GF-D8 (cell line): Measurements from ENCODE around the gene ABCB4.

Experiments
- DNase-seq: peaks from one replicate; lab custom pipeline; 2025; lab: John Stamatoyannopoulos, UW

Gene ABCB4

DNA sequence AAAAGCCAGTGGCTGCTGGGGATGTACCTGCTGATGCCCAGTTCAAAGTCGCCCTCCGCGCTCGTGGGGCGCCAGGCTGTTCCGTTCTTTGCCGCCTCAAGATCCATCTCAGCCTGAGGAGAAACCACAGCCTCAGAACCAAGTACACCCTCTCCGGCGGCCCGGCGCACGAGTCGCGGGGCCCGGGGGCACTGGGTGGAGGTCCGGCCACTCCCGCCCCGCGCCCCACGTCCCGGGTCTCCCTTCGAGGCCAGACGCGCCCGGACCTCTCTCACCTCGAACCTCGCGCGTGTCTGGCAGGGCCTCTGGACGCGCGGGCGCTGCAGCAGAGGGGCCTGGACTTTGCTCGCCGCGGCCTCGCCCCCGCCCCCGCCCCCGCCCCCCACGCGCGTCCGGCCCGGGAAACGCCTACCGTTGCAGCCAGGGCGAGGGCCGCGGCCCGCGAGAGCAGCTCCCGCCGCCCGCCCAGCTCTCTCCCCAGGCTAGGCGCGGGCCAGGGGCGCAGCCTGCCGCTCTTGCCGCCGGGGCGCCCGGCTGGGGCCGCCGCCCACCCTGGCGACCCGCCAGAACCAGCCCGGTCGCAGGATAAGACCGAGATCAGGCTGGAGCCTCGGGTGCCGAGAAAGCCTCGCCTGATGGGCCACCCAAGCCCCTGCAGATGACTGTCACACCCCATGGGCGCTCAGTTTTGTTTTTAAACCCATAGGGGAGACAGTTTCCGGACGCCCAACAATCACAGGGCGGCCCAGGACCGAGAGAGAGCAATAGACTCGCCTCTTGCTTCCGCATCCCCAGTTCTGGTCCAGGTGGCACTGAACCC, at the start of gene ABCB4:
Gene ABCB4, minus strand, starts transcription at position 322 of the 820 bp plus-strand sequence. Its CDS starts 215 bp downstream, at position 107.
- no peak for DNase-seq

DNA sequence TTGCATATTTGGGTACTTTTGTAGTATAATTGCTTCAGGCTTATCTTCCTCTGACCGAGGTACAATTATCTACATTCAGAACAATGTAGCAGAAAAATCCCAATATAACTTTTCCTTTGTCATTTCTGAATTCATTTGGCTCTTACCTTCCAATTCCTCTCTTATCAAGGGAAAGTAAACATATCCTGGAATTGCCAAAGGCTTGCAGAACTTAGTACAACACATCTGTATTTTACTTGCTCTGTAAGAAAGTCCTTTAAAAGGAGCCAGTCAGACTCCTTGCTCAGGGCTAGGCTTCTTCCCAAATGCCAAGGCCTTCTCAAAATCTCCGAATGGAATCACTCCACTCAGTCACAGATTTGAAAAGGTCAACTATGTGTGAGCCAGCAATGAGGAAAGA, 43.3 kb upstream of the ABCB4 start:
- no peak for DNase-seq

DNA sequence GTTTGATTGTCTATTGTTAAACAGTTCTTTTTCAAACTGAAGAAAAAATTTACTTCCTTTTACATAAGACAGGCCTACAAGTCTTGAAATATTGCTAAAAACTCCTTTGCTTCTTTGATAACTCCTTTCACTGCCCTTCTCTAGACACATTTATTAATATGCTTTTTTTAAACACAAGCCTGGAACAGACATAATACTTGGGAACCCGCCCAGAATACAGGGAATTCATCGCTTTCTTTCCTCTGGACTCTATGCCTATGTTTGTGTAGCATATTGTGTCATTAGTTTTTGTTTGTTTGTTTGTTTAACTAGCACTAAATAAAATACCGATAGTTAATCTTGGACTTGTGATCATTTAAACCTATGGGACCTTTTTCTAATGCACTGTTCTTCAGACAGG, 42.4 kb upstream of the ABCB4 start:
- no peak for DNase-seq

DNA sequence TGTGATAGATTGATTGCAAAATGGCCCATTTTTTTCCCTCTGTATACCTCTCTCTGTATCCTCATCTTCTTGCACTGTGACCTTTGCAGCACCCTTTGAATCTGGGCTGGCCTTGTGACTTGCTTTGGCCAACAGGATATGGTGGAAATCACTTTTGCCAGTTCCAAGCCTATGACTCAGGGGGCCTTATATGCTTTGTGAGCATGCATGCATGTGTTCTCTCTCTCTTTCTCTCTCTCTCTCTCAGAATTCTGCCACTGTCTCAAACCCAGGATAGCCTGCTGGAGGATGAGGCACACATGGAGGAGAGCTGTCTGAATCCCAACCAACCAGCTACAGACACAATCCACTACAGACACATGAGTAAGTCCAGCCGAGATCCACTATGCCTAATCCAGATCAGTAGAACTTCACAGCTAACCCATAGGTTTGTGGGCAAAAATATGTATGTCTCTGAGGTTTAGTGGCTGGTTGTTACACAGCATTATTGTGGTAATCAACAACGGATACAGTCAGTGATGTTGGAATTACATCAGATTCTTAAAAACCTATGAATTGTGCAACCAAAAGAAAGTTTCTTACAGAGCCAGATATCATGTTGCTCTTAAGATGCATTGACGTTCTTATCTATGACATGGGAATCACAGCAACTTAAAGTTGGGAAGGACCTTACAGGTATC, 41.8 kb upstream of the ABCB4 start:
- no peak for DNase-seq

DNA sequence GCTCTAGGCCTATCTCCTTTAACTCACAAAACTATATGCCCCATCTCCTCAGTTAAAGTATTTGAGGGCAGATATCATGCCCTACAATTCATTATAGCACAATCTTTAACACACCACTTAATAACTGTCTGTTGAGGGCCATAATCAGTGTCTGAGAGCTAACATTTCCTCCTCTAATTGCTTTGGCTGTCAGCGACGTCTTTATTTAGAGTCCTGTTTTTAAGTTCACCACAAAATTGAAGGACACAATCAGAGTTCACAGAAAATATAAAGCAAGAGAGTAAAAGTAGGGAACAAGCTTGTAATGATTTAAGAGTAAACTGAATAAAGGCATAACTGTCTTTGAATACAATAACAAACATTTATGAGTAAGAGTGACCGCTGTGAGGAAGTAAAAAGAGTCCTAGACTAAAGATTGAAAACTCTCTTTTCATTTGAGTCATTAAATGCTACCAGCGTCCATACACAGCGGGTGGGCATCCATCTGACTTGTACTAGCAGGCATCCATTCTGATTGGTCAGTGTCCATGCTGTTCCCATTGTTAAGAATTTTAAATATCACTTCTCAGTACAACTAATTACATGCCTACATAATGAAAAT, 38.4 kb upstream of the ABCB4 start:
- no peak for DNase-seq

DNA sequence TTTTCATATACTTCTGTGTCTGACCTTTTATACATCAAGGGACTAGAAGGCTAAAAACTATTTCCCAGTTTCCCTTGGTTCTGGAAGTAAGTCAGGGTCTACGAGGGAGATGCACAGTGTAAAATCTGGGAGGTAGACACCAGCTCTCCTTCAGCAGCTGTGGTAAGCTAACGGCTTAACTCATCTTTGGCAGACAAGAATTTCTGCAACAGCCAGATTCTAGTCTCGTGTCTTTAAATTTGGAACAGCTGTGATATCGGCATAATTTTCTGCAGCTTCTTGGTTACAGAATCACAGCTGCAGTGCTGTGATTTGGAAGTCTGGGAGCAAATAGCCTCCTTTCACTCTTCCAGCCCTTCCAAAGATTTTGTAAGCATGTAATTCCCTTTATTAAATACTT, 37.4 kb upstream of the ABCB4 start:
- DNase-seq = no peak

DNA sequence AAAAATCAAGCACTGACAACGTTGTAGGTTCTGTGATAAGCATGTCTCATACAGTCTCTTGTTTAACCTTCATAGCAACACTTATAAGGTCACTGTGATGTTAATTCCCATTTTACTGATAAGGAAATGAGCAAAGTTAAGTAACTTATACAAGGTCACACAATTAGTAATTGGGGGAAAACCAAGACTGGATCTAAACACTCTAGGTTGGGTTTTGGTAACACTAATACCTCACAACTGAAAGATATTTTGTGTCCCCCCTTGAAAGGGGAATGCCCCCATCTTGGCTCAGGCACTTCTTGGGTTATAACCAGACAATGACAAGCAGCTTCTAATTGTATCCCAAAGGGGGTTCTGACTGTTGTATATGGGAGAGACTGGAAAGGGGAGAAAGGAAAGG, 36.0 kb upstream of the ABCB4 start:
- no peak for DNase-seq

DNA sequence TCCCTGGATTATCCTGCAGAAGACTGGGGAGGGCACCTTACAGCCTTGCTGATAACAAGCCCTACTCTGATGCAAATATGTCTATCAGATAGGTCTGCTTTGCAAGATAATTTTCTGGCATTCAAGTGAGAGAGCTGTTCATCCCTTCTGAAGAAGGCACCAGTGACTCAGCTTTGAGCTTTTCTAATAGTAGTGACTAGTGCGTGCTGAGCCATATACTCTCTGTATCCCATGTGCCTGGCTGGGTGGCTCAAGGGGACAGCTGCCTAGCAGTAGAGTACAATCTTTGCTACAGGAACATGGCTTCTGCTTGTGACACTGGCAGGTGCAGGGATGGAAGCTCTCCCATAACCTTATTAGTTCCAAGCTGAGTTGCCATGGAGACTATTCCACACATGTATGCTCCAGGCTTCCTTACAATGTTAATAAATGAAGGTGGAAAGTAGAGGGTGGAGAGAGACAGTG, 35.0 kb upstream of the ABCB4 start:
- DNase-seq = no peak

DNA sequence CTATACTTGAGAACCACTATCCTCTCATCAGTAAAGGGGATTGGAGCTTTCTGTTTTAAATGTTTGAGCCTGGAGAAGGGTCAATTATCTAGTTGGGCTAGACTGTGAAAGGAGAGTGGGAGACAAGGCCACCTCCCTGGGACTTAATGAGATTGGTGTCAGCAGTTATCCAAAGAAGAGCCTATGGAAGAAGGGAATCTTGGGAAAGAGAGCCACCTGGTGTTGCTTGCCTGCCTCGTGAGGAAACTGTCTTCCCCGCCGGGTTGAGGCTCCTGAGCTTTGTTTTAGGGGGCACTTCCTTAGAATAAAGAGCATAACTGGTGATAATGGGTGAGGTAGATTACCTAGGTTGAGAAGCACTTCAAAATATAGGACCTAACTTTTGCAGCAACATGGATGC, 32.0 kb upstream of the ABCB4 start:
- DNase-seq = no peak

DNA sequence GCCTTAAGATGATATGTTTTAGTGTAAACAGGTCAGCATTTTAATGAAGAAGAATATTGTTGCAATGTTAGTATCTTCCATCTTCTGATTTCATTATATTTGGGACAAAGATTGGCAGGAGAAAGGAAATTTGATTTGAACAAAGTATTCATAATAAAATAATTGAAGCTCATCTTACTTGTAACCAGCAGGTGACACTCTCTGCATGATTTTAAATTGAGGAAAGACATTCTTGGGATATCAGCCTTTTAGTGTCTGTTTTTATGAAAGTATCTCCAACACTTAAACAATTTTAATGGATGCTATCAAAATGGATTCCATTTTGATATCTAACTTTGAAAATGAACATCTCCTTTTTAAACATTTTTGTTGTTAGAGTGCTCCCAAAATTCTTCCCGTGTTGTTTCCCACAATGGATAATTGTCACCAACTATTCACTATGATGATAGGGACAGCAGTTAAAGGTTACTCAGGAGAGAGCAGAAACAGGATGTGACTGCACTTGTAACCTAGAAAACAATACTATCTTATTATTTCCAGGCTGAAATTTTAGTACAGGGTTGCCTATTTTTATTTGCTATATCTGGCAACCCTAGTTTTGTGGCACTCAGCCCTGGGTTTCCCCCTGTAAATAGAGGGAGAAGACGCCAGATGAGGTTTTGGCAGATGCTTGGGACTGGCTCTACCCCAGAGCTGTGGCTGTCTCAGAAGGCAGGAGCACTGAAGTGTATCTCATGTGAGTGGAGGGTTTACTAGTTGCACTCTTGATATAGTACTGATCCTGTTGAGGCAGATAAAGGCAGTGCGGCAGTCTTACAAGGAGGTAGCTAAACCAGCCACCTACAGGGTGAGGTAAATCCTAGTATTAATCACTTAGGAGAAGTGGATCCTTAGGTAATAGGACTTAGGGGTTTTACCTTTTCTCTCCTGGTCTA, 31.0 kb upstream of the ABCB4 start:
- DNase-seq = no peak

DNA sequence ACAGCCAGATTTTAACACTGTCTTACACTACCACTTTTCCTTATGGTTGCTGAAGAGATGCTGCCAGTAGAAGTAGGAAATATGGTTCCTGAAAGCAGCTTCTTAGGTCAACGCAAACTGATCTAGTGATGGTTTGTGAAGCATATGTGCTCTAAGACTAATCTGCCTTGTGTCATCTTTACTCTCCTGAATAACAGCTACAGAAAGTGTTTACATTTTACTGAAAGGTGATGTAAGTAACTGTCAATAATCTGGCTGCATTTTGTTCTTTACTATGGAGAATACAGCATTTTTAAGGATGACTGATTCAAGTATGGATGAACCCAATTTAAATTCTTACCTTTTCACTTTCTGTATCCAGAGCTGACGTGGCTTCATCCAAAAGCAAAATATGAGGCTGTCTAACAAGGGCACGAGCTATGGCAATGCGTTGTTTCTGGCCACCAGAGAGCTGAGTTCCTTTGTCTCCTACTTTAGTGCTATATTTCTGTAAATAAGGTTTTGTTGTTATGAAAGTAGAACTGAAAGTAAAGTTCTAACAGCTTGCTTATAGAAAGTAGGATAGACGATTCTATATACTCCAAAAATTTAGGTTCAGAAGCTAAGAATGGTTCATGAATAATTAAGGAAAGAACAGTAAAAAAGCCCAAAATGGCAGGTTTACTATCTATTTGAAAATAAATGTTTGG, 30.2 kb upstream of the ABCB4 start:
- DNase-seq = no peak

DNA sequence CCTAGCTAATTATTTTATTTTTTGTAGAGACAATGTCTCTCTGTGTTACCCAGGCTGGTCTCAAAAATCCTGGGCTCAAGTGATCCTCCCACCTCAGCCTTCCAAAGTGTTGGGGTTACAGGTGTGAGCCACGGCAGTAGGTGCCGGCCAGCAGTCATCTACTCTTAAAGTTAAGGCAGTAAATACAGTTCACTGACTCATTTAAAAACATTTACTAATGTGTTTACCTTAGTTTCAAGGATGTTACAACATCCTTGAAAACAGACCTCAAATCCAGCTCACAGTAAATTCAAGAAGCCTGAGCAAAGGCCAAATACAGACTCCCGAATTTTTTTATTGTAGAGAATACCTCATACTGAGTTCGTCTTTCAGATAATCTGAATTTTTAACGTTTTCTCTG, 29.6 kb upstream of the ABCB4 start:
- DNase-seq = no peak

DNA sequence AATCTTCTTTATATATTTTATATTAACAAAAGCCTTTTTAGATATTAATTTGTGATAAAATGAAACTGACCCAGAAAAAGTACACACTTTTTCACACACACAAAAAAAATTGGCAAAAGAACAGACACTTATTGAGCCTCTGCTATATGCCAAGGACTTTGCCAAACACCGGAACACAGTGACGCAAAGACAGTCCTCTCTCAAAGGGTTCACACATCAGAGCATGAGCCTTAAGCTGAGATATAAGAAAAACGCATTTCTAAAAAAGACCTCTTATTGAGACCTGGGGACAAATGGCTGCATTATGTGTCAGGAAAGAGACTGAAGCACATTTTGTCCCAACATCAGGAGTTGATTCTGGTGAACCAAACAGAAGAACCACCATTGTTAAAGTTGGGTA, 24.0 kb upstream of the ABCB4 start:
- no peak for DNase-seq

DNA sequence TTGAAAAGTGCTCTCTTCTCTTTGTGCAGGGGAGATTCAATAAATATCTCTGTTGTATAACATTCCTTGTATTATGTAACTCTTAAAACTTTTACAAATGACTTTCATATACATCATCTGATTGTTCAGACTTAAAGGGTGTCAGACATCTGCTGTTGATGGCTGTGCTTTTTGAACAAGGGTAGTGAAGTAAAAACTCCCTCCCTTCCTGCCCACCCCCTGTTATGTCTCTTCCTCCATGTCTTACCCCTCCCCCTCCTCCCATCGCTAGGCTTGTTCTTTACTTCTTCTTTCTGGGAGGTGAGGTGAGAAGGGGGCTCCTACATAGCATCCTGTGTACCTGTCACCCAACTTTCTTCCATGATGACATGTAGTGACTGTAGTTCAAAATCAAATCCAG, 23.4 kb upstream of the ABCB4 start:
- DNase-seq = no peak

DNA sequence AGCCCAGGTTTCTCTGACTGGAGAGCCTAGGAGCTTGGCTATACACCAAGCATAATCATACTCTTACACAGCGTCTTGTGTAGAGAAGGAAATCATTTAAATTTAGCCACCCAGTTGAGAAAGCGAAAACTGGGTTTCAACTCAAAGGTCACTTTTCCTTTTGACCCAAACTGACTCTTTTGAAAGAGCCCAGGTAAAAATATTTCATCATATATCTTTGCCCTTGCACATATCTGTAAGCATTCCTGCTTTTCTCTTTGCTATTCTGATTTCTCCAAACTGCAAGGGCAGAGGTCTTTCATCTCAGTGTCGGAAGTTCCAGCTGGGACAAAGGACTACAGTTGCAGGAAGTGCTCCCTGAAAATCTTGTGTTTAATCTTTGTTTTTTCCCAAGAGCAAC, 22.0 kb upstream of the ABCB4 start:
- DNase-seq = no peak

DNA sequence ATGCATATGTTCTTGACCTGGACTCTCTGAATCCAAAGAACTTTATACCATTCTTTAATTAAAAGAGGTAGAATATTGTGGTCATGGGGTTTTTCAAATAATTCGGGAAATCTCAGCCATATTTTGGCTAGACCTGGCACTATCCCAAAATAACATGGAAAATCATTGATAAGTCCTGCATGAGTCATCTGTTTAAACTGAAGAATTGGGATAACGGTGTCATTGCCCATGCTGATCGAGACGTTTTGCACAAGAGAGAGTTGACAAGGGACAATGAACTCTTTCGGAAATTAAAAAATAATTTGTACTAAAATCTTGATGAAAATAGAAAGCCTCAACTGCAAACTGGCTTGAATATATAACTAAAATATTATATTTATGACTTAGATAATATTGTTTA, 19.9 kb upstream of the ABCB4 start:
- DNase-seq = no peak

DNA sequence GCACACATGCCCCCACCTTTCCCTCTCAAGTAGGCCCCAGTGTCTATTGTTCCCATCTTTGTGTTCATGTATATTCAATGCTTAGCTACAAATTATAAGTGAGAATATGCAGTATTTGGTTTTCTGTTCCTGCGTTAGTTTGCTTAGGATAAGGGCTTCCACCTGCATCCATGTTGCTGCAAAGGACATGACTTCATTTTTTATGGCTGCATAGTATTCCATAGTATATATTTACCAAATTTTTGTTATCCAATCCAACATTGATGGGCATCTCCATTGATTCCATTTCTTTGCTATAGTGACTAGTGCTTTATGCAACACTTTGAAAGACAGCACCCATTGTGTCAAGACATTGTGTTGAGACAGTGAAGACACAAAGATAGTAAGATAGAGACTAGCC, 19.0 kb upstream of the ABCB4 start:
- no peak for DNase-seq

DNA sequence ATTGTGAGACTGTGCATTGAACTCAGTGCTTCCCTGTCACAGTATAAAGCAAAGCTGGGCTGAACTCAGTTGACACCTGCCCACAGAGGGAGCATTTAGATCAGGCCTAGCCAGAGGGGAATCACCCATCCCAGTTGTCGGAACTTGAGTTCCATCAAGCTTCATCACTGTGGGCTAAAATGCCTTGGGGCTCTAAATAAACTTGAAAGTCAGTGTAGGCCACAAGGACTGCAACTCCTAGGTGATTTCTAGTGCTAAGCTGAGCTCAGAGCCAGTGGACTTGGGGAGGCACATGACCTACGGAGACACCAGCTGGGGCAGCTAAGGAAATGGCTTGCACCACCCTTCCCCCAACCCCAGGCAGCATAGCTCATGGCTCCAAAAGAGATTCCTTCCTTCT, 7.7 kb upstream of the ABCB4 start:
- DNase-seq = no peak

DNA sequence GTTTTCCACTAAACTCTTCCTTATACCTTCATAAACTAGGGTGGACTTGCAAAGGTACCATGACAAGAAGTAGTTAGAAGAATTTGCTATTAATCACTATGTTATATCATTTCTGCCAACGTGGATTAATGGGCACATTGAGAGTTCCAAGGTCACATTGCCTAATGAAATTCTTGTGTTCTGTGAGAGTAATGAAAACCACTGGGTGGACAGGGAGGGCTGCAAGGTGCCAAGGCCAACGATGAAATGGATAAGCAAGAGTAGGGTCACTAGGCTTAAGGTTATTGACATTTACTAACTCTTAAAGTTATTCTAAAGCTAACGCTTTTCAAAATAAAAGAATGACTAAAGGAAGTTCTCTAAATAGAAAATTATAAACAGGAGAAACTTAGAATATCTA, 6.6 kb upstream of the ABCB4 start:
- no peak for DNase-seq

DNA sequence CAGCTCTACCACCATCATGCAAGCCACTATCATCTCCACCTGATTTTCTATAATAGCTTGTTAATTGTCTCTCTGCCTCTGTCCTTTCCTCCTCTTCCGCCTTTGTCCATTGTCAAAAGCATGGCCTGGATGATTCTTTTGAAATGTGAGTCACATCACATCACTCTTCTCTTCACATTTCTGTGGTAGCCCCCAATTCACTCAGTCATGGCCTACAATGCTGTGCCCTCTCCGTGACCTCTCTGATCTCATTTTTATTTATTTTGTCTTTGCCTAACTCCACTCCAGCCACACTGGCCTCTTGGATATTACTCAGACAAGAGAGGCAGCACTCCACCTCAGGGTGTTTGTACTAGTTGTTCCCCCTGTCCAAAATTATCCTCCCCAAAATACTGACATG, 4.9 kb upstream of the ABCB4 start:
- DNase-seq = no peak

DNA sequence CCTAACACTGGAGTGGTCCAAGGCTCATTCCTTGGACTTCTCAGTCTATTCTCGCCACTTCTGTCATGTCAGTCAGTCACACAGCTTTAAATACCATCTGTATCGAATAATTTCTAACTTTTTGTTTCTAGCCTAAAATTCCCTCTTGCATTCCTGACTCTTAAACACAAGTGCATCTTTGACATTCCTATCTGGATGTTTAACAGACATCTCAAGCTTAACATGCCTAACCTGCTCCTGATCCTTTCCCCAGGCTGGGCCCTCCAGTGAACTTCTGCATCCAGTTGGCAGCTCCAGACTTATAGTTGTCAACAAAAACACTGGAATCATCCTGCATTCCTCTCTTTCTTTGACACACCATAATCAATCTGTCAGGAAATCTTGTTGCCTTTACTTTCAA, 4.5 kb upstream of the ABCB4 start:
- no peak for DNase-seq

DNA sequence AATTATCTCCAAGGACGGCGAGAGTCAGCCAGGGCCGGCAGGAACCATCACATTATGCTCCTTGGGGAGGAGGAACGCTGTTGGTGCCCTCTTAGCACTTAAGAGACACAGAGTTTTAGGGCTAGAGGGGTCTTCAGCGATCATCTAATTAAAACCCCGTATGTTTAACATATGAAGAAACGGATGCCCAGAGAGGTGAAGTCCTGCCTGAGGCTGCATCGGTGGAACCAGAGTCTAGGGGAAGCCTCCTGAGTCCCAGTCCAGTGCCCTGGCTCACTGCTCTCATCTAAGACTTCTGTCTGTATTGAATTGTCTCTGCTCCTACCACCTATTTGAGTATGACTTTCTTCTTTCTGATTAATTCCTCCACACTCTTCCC, 688 bp upstream of the ABCB4 start:
- no peak for DNase-seq
